HG02623 (cell line): ENCODE results near the gene PLCB3.
"Not testable (repeated sequence)": the region's sequence is repeated elsewhere in the genome, so short reads cannot be mapped to it uniquely, and the experiment has no call there.

ENCODE experiments used
- ATAC-seq: cut with Tn5 transposase; IDR thresholded peaks from one replicate; pipeline ENCODE4 v1.9.1; 2021; ENCODE audit warnings: moderate library complexity; ENCODE audit not compliant: unreplicated experiment

PLCB3 gene

DNA sequence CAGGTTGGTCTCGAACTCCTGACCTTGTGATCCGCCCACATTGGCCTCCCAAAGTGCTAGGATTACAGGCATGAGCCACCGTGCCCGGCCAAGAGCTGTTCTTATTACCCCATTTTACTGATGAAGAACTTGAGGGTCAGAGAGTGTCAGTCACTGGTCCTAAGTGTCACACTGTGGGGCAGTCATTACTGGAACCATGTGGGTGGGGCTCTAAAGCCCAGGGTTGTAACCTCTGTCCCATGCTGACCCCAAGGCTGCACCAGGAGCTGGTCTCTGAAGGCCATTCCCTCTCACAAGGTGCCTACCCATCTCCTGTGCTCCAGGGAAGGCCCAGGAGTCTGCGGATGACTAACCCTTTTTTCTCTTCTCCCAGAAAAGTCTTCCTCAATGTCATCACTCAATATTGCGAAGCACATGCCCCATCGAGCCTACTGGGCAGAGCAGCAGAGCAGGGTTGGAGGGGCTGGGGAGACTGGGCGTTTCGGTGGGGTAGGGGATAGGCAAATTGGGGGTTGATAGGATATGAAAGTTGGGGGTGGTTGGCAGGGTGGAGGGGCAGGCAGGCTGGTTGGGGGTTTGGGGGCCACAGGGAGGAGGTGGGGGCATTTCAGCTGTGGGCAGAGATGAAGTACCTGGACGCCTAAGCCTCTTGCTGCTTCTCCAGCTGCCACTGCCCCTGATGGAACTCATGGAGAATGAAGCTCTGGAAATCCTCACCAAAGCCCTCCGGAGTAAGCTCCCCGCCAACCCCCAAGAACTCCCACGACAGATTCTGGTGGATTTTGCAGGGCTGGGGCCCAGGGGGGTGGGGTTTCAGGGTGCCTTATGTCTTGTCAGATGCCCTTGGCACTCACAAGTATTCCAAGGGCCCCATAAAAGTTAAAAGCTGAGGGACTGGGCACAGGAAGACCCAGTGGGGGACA, 52.0 kb downstream of the PLCB3 start:
- ATAC-seq, result no peak

- ATAC-seq, result no peak
These were observed 52.6 kb downstream of the PLCB3 start for GRCh38 chr11:64304032-64304315.

DNA sequence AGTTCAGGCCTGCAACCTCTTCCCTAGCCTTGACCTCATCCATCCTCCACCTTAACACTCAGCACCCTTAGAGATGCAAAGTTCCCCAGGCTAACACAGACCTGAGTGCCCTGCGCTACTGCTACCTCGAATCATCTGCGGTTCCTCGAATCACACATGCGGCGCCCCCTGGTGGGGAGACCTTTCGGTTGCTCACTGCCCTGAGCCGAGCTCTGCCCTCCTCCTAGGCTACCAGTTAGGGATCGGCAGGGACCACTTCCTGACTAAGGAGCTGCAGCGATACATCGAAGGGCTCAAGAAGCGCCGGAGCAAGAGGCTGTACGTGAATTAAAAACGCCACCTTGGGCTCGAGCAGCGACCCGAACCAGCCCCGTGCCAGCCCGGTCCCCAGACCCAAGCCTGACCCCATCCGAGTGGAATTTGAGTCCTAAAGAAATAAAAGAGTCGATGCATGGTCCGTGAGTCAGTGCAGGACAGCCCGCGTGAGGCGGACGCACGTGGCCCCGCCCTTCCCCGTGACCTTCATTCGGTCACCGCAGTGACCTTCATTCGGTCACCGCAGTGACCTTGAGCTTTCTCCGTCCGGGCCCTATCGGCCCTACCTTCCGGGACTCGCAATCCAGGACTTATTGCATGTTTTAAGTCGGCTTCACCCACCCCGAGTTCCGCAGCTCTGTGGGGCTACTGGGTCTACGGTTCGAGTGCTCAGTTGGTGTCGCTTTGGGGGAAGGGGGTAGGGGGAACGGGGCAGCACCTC, 53.2 kb downstream of the PLCB3 start:
- ATAC-seq, result peak; percentile 2

DNA sequence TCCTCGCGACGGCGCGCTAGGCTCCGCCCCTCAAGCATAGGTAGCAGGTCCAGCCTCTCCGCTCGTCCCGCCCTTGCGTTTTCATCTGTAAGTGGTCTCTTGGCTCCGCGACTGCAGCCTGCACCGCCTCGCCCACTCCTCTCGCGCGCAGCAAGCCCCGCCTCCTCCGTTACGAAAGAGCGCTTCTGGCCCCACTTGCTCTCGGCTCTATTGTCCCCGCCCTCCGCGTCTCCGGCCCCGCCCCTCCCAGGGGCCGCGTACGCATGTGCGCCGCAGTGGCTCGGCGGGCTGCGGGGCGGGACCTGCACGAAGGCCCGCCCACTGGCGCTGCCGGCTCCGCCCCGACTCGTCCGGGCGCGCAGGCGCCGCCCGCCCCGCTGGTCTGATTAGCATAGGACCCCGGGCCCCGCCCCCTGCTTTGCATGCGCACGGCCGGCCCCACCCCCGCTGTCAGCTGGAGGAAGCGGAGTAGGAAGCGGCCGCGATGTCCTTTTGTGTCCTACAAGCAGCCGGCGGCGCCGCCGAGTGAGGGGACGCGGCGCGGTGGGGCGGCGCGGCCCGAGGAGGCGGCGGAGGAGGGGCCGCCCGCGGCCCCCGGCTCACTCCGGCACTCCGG, 53.9 kb downstream of the PLCB3 start, which contains the start of gene ESRRA:
Gene ESRRA, plus strand, starts transcription at position 450 of the 616 bp plus-strand sequence. CDS start 1,656 bp downstream, outside the sequence.
- peak; percentile 65 for ATAC-seq

DNA sequence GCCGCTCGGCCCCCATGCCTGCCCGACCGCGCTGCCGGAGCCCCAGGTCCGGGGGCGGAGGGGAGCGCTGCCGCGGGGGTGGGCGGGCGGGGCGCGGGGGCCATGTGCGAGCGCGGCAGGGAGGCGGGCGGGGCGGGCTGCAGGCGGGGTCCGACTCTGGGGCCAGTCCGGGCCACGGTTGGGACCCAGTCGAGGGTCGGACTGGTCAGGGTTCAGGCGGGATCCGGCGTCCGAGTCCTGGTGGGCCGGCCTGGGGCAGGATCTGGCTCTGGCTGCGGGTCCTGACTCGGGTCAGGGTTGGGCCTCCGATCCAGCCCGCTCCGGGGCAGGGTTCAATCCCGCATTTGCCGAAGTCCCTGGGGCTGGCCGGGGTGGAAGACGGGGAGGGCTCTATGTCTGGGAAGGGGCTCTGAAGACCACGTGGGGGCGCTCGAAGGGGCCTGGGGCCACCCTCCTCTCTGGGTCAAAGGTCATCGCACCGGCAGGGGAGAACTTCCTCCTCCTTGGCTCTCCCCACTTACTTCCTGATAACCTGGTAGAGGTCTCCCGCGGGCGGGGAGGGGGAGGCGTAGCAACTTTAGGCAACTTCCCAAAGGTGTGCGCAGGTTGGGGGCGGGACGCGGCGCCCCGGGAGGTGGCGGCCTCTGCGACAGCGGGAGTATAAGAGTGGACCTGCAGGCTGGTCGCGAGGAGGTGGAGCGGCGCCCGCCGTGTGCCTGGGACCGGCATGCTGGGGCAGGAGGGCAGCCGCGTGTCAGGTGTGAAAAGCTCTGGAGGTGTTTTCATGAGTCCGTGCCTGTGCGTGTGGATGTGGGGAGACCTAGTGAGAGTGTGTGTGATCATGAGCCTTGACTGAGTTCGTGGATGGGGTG, 54.6 kb downstream of the PLCB3 start:
- ATAC-seq, result peak; percentile 15

DNA sequence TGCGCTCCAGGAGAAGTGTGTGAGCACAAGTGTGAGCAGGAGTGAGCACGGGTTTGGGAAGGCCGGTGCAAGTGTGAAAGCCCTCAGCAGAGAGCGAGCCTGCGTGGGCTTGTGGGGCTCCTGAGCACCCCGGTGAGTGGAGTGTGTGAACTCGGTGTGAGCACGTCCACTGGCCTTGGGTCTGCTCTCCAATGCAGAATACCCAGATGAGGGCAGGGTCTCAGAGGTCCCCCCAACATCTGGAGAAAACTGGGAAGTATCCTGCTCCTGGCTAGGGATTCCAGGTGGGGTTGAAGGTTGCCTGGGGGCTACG, 55.2 kb downstream of the PLCB3 start:
- no peak for ATAC-seq

DNA sequence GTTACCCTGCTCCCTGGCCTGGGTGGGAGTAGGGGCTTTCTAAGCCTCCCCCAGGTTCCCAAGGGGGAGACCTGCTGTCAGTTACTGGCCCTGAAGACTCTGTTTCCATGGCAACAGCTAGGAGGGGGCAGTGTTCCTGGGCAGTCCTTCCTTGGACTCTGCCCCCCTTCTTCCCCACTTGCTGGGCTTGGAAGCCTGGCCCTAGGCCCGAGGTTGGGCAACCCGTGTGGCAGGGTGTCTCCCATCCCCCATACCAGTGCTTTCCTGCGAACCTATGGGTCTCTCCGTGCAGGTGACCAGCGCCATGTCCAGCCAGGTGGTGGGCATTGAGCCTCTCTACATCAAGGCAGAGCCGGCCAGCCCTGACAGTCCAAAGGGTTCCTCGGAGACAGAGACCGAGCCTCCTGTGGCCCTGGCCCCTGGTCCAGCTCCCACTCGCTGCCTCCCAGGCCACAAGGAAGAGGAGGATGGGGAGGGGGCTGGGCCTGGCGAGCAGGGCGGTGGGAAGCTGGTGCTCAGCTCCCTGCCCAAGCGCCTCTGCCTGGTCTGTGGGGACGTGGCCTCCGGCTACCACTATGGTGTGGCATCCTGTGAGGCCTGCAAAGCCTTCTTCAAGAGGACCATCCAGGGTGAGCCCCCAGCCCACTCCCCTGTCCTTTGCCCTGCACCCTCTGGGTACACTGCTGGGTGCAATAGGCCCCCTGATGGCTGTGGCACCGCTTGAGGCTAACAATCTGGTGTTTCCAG, 55.7 kb downstream of the PLCB3 start:
- no peak for ATAC-seq

GRCh38 chr11:64307795-64308194, 56.5 kb downstream of the PLCB3 start:
- ATAC-seq, result not testable (repeated sequence)

DNA sequence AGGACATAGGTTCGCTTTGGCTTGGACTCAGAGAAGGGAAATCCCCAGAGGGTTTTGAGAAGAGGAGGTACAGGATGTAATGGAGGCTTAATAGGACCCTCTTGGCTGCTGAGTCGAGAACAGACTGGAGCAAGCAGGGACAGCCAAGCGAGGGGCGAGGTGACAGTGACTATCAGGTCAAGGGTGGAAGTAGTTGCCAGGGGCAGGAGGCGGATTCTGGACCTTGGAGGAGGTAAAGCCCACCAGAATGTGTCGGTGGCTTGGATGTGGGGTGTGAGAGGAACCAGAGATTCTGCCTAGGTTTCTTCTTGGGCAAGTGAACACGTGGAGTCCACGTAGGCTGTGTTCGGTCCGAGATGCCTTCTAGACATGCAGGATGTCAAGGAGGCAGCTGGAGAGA, 61.6 kb downstream of the PLCB3 start:
- ATAC-seq, result no peak

DNA sequence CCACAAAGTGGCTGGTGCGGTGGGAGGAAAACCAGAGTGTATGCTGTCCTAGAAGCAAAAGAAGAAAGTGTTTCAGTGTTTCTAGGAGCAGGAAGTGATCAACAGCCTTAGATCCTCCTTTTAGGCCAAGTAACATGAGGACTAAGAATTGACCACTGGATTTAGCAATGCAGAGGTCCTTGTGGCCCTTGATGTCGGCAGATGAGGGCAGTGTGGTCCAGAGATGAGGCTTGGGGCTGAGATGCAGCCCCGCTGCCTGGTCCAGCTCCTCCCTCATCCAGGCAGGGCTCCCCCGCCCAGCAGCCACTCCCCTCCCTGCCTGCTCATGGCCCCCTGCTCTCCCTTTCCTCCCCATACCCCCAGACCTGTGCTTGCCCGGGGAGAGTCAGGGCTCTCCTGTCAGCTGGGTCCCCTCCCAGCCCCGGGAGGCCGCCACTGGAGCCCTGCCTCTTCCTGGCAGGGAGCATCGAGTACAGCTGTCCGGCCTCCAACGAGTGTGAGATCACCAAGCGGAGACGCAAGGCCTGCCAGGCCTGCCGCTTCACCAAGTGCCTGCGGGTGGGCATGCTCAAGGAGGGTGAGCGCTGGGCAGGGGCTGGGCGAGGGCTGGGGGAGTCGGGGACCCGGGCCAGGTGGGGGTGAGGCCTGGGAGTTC, 62.3 kb downstream of the PLCB3 start:
- no peak for ATAC-seq

DNA sequence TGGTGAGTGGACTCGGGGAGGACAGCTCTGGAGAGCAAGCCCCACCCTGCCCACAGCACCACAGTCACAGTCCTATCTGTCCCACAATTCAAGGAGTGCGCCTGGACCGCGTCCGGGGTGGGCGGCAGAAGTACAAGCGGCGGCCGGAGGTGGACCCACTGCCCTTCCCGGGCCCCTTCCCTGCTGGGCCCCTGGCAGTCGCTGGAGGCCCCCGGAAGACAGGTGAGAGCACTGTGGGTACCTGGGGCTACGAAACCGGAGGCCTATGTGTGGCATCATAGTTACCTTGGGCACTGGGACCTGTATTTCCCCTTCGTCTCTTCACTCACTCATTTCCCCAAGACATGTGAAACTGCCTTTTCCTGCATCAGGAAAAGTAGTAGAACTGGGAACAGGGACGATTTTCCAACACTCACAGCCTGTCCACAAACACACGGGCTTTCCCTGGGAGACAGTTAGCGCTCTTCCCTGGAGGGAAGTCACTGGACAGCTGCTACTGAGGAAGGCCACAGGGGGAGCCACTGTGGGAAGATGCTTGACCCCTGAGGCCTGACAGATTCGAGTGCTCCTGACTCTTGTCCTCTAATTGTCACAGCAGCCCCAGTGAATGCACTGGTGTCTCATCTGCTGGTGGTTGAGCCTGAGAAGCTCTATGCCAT, 62.9 kb downstream of the PLCB3 start:
- no peak for ATAC-seq

DNA sequence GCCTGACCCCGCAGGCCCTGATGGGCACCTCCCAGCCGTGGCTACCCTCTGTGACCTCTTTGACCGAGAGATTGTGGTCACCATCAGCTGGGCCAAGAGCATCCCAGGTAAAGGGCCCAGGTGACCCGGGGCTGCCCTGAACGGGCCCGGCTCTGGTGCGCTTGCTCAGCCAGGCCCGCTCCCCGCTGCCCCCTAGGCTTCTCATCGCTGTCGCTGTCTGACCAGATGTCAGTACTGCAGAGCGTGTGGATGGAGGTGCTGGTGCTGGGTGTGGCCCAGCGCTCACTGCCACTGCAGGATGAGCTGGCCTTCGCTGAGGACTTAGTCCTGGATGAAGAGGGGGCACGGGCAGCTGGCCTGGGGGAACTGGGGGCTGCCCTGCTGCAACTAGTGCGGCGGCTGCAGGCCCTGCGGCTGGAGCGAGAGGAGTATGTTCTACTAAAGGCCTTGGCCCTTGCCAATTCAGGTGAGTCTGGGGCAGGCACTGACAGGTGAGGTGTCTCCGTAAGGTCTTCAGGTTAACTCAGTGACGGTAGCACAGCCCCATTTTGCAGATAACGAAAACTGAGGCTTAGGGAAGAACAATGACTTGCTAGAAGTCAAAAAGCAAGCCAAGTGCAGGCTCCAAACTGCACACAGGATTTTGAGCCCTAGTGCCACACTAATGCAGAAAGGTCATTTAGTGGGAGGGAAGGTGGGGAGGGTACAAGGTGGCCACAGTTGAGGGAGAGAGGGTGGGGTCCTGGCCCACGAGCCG, 63.7 kb downstream of the PLCB3 start:
- ATAC-seq, result no peak

GRCh38 chr11:64315667-64316526, 64.6 kb downstream of the PLCB3 start:
- ATAC-seq, result not testable (repeated sequence)

DNA sequence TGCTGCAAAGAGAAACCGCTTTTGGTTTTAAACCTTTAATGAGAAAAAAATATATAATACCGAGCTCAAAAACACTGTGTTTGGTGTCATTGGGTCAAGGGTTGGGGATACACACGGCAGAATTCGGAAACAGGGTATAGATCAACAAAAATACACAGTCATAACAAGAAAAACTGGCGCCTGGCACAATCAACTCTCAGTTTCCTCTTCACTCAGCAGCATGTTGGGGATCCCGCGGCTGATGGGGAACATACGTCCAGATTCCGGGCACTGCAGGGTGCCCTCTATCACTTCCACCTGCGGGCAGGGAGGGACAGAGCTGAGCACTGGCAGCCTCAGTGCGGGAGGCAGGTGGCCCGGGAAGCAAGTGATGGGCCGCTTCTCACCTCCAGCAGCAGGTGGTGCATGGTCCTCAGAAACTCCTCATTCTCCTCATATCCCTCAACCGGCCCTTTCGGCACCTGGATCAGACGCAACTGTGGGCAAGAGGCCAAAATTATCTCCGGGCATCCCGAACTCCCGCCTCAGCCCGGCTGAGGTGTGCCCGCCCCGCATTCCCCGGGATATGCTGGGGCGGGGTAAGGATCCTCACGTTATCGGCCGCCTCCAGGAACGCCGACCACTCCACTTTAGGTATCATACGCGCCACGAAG, 65.5 kb downstream of the PLCB3 start:
- ATAC-seq, result no peak

DNA sequence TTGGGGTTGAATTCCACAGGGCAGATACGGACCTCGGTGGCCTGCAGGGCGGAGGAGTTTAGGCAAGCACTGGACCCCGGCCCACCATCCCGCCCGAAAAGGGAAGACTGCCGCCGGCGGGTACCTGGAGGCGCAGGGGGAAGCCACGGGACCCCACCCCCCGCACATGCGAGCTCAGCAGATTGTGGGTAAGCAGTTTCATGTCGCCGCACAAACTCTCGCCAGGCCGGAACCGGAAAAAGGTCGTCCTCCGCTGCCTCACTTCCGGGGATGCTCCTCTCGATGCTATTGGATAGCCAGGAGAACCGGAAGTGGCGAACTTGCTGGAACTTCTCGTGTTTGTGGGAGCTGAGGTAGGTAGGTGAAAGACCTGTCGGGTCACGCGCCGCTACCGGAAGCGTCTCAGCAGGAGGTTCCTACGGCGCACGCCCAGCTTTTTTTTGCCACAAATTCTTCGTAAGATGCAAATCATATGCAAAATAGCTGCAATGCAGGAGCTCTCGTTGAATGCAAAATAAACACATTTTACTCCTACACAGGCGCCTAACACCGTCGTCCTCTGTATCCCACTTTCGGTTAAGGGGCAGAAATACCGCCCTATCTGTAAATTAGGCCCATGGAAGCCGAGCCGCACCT, 66.1 kb downstream of the PLCB3 start, which contains the start of gene TRMT112:
Gene TRMT112, minus strand, starts transcription at position 235 of the 636 bp plus-strand sequence. Its CDS starts 33 bp downstream, at position 202.
- ATAC-seq, result peak; percentile 62
